Stimulated activated CD4-positive, alpha-beta T cell treated with anti-CD3 and anti-CD28 coated beads, TNF-alpha, amount 100 ng/mL, for 1 hour (primary cell): ENCODE measurements around the gene HOXC9.
"Not testable (repeated sequence)": the region's sequence is repeated elsewhere in the genome, so short reads cannot be mapped to it uniquely, and the experiment has no call there.

Source experiments
- DNase-seq, 3 donors: peaks; one replicate each; pipeline ENCODE4 v3.0.0-alpha.2; 2020; ENCODE audit warnings: low read depth in 3 of 3, low spot score in 1 of 3

HOXC9 gene

DNA sequence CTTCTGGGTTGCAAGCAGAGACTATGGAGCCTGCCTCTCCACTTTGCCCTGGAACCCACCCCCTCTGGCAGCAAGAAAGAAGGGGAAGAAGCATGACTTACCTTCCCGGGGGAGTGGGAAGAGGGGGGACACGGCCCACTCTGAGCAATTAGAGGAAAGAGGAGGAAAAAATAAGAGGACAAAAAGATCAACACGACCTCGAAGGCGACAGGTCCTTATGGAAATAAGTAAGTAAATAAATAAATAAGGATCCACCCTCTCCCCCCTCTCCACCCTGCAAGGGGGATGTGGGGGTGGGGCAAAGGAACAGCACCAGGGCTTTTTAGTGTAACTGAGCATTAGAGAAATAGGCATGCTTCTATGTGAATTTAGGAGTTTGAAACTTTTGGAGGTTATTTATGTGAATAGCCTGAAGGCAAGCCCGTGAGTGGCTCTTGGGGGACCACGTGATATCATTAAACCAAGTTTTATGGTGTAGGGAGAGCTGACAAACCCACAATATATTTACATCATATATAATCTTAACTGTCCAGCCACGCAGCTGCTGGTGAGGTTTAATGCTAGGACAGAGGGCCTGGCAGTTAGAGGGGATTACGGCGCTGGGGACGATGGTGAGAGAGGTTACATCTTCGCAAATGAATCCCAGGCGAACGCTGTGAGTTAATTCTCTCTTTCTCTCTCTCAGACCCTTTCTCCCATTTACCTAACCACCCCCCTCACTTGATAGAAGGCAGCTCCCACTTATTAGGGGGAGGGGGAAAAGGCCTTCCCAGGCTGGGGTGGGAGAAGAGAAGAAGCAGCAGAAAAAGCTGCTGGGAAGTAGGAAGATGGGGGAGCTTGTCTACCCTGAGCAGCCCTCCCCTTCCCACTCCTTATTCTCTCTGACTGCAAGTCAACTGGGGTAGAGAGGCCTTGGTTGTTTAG lies 37.7 kb downstream of the HOXC9 start:
- no peak for DNase-seq

GRCh38 chr12:54038284-54038870 lies 38.4 kb downstream of the HOXC9 start:
- DNase-seq = no peak

DNA sequence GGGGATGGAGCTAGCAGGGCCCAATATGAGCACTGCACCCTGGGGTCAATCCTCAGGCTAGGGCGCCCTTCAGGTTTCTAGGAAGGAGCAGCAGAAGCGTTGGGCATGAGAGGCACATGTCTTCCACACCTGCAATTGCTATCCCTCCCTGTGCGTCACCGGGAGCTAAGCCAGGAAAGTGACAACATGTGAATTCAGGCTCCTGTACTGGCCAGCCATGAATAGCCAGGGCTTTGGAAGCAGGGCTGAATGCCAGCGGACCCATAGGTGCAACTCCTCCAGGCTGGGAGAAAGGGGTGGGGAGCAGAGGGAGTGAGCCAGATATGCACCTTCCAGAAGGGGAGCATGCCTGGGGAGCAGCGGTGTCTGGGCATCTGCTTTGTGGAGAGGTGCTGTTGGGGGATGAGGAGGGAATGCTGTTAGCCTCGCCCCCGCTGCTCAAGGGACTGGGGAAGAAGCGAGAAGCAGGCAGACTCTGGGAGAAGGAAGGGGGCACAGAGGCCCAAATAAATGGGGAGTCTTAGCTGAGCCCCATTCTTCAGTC lies 39.0 kb downstream of the HOXC9 start:
- DNase-seq = no peak

DNA sequence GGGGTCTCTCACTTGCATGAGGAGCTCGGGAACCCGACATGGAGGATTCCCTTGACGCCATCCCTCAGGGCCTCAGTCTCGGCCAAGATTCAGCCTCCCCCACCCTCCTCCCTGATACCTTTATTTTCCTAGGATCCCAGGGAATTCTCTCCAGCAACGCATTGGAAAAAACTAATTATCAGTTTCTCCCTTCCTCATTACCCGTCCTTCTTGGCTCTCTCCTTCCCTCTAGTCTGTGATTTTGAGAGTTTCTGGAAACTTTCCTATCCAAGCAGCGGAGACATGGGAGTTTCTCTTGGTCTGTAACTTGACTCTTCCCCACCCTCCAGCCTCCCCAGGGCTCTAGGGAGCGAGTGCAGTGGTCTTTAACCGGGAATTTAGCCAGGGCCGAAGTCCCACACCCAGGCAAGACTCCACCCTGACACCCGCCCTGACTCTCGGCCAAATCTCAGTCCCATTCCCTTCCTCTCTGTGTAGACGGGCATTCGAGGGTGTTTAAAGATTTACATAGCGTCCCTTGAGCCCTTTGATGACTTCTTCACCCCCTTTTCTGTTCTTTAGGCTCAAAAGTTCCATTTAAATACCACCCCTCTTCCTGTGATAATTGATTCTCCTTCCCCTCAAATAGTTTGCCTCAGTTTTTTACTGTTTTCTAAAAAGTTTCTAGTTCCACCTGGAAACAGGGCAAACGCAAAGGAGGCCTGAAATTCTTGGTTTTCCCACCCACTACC lies 39.6 kb downstream of the HOXC9 start:
- DNase-seq = no peak

DNA sequence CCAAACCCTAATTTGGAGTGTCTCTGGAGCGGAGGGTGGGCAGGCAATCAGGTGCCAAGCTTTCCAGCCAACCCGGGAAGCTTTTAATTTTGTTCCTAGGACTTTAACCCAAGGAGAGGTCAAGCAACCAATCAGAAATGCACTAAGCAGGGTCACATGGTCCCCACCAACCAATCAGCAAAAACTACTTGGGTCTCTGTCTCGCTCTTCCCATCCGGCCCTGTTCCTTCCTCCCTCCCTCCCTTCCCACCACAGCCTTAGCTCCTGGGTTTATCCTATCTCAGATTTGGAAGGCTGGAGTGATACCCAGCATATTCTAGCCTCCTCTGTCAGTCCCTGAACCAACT lies 40.2 kb downstream of the HOXC9 start:
- DNase-seq = no peak

GRCh38 chr12:54040648-54041047 lies 40.7 kb downstream of the HOXC9 start:
- no peak for DNase-seq

DNA sequence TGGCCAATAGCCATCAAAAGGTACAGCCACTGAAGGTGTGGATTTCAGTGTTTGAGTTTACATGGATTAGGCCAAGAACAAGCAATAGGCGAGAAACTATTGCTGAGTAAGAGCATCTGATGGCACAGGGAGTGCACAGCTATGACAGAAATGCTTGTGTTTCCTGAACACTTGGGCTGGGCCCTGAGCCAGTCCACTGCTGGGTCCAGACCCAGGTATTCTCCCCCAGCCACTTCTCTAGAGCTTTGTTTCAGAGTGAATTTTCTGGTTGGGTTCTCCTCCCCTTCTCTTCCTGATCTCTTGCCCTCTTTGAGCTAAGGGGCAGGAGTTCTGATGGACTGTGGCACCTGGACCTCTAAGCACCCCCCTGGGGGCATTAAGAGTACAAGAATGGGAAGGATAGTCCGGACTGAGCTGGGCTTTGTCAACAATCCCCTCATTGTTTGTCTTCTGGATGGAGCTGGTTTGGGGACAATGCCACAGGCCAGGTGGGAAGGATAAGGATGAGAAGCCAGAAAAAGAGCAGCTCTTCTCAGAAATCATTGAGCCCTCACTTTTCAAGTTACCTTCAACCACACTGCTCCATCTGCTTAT lies 41.2 kb downstream of the HOXC9 start:
- DNase-seq = no peak

DNA sequence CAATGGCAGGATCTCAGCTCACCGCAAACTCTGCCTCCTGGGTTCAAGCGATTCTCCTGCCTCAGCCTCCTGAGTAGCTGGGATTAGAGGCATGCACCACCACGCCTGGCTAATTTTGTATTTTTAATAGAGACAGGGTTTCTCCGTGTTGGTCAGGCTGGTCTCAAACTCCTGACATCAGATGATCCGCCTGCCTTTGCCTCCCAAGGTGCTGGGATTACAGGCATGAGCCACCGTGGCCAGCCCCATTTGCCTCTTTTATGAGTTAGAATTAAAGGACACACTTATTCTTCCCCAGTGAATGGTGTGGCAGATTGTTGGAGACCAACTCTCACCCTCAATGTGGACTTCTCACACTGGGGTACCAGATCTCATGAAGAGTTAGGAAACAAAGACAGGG lies 42.1 kb downstream of the HOXC9 start:
- DNase-seq = not testable (repeated sequence)

DNA sequence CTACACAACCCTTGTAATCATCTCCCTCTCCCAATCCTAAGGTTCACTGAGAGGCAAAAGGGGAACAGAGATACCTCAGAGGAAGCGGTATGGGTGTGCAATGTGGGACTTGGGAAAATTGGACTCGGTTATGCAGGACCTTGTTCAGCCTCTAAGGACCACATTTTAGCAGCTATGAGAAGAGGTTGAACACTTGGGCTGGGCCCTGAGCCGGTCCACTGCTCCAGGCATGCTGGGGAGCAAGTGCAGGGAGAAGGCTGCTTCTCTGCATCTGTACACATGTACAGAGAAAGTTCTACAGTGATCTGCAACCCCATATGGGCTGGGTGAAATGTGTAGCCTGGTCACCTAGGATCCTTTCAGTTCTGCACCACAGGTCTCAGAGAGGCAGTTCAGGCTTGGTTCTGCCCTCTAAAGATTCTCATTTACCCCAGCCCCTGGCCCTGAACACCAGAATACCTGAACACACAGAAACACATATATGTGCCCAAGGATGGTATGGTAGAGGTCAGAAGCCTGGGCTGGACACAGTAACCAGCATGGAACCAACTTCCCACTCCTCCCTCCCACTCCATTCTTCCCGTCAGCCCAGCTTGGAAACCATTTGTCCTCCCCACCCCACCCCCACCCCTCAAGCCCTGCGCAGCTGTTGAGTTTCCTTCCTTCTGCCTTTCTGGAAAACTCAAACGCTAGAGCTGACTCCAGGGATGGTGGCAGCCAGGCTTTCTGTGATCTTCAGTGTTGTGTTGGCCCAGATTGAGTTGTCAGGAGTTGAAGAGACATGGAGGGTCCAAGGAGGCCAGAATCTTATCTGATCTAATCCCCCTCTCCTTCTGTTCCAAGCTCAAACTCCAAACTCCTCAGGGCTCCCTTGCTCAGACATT lies 43.3 kb downstream of the HOXC9 start:
- no peak for DNase-seq

- no peak for DNase-seq
Observed at GRCh38 chr12:54044425-54045103, 44.6 kb downstream of the HOXC9 start.

DNA sequence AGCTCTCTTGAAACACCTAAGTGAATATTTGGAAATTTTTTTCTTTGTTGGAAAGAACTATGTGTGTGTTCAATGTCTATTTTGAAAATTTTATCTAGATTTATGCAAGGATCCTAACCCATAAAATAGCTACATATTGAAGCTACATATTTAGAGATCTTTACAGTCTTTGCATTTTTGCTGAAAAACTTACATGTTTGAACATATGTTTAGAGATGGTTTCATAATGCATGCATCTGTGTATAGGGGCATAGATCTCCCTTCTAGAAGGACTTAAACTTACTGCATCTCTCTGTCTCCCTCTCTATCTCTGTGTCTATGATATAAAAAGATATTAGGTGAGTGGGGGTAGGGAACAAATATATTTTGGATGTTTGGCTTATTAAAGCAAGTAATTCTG lies 45.4 kb downstream of the HOXC9 start:
- no peak for DNase-seq

- no peak for DNase-seq
Observed at GRCh38 chr12:54045868-54046521, 46.0 kb downstream of the HOXC9 start.

GRCh38 chr12:54046809-54047159 lies 46.8 kb downstream of the HOXC9 start:
- DNase-seq = no peak

DNA sequence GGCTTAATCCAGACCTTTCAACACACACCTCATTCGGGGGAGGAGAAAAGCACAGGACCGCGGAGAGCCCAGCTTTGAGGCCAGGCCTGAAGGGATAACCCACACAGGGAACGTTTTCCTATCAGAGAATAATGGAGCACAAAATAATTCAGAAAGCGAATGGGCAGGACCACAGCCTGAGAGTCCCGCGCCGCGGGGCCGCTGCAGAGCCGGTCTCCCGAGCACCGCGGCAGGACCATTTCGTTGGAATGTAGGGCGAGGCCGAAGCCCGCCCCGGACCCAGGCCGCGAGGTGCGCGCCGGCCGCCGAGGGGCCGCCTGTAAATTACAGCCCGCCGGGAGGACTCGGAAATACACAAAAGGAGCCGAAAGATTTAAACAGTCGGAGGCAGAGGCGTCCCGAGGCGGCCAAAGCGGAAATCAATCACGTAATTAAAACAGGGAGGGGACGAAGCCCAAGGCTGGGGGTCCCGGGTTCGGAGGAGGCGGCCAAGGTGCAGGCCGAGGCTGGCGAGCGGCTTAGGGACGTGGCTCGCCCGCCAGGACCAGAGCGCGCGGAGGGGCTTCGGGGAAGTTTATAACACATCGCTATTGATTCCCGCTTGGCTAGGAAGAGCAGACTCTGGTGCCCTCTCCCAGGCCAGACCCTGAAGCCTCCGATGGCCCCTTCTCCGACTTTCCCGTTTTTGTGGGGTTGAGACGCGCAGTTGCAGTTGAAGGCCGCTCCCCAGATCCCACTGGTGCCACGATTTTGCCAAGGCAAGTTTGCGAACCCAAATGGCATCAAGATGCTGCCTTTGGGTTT lies 47.4 kb downstream of the HOXC9 start:
- no peak for DNase-seq

DNA sequence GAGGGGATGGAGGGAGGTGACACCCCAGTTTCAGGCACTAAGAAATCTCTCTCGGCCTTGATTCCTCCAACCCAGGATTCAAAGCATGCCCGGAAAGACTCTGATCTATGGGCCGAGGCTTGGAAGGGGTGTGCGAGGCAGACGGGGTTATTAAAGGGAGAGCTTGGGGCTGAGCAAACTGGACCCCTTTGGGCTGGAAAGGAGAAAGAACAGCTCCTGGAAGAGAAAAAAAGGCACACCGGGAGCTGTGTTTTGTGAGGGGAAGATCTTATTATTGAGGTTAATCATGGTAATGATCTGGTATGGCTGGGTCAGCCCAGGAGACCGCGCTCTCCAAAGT lies 48.0 kb downstream of the HOXC9 start:
- DNase-seq = no peak

- no peak for DNase-seq
Observed at GRCh38 chr12:54048406-54049093, 48.6 kb downstream of the HOXC9 start.

DNA sequence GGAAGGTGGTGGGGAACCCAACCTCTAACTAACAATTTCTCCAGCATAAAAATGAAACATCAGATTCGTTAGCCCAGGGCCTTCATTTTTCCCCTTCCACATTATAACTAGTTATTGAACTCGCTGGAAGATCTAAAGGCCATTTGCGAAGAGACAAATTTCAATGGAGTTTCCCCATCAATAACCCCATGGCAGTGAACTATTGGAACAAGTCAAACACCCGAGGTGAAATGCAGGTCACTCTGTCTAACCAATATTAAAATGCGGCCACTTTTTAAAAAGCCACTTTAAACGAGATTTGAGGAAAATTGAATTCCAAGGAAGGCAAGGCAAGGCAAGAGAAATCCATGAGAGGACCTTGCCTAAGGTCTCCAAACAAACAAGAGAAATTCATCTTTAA lies 49.1 kb downstream of the HOXC9 start:
- DNase-seq = no peak

DNA sequence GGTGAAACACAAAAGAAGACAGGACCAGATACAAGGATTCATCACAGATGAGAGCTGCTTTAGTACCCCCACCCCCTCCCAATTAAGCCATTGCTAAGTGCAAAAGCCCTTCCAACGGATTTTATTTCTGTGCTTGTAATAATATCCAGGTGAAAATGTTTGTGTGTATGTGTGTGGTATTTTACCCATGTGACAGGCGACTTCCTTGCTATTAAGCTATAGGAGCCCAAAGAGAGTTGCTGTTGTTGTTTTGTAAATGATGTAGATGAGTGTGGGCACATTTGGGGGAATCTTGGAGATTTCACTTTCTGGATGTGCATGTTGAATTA lies 50.5 kb downstream of the HOXC9 start:
- DNase-seq = no peak
